ENCODE results near the gene NKAPL. TPM values are rescaled to one million over a fixed set of nuclear protein-coding genes. Genes with fewer than 3 reads are reported as not detected.
A peak's percentile ranks its signal among the peaks of the same experiment; 100 is the strongest.

Gene NKAPL
- total and polyA plus RNA-seq, 2 of the 13 experiments (the other 11 are each of a cell fraction or from before 2014, with no cell fraction given): not detected

GRCh38 chr6:28280595-28281287 lies 21.6 kb downstream of the NKAPL start (continued):
- no peak for TF ChIP-seq STAT5B (CRISPR knock-in tag; IDR thresholded peaks at IDR 0.05)

GRCh38 chr6:28281288-28282064 lies 22.4 kb downstream of the NKAPL start, which contains the start of gene PGBD1:
Gene PGBD1, plus strand, starts transcription at chr6:28281572. Its CDS starts 2,242 bp downstream, at chr6:28283814.
- Histone ChIP-seq H3K27ac (ENCODE audit: extremely low read length, insufficient read depth, low read length) (peak within 1 kb of the TSS; percentile 42), H3K9ac (ENCODE audit: insufficient read depth, low read depth, low read length) (peak within 1 kb of the TSS; percentile 76), H3K27me3 (ENCODE audit: control insufficient read depth in 1 of 2, insufficient read depth in 2 of 2, low read length in 2 of 2) (no peaks in the 10 kb centered on the region; a peak in 1 of 5 replicates), H4K20me1 (ENCODE audit: insufficient read depth, low read length) (no peaks in the 10 kb centered on the region), H3K79me2 (ENCODE audit: insufficient read depth, low read length) (peaks cover 5% of the 10 kb centered on the region), H3K9me3 (ENCODE audit: low read length) (no peaks in the 10 kb centered on the region), H3K36me3 (replicated peaks in 1 of 2; ENCODE audit: control insufficient read depth in 1 of 2, insufficient read depth in 2 of 2, low read length in 2 of 2) (peaks cover 1 to 20% of the 10 kb centered on the region in 2 experiments; a peak in 4 of 5 replicates), H3K4me1 (ENCODE audit: insufficient read depth, low read length) (peaks cover 16% of the 10 kb centered on the region), H3K4me3 (replicated peaks in 1 of 3; ENCODE audit: insufficient read depth in 1 of 3, low read depth in 2 of 3, low read length in 3 of 3) (peak within 1 kb of the TSS; percentile 79 to 94 (median 89)), H2AFZ (ENCODE audit: low read length) (peak within 1 kb of the TSS; percentile 66), H3K4me2 (ENCODE audit: low read depth, low read length) (peak within 1 kb of the TSS; percentile 80)
- intact Hi-C loops (cut with micrococcal nuclease; ENCODE audit: unreplicated experiment): loop anchor here (1.0 to 5.0 kb wide), 6 partner anchors 29 to 145 kb away; partner anchors contain the start of genes ZKSCAN4 and ZSCAN9
- in situ Hi-C loops (cut with HindIII; ENCODE audit: extremely low pct_ligation_motif_present, low pct_unique_long_range_greater_than_20kb): no loop called here
- no TSS peak for BruUV-seq (replicated peaks)
- DNase-seq (ENCODE audit: low spot score) (peak; percentile 67), ATAC-seq (peak; percentile 99), FAIRE-seq (no peak)
- WGBS (ENCODE audit: low lambda C conversion rate): 1% methylated on average over 20 of the region's 50 CpGs
- ChIA-PET POLR2A (interaction anchor here (0.8 to 3.2 kb wide), 15 partner anchors 11 to 144 kb away, joined by 3 to 42 read pairs (median 5); partner anchors contain the start of genes ZKSCAN3, ZKSCAN4, ZKSCAN8 and ZSCAN26), CTCF (ENCODE audit: low intra/inter-chr PET ratio, low total read pairs) (interaction anchor here (1.1 kb wide), 1 partner anchor 75 kb away, joined by 3 read pairs; no protein-coding TSS in a partner anchor)
- TF ChIP-seq PCBP1 (IDR thresholded peaks at IDR 0.05; ENCODE audit: borderline replicate concordance, low read depth, low read length) (no peak), ZFP1 (CRISPR knock-in tag; IDR thresholded peaks at IDR 0.05) (peak; percentile 40; the same call in 1 of the 2 replicates), ZNF354B (CRISPR knock-in tag; IDR thresholded peaks at IDR 0.05) (no peak), ZNF530 (CRISPR knock-in tag; IDR thresholded peaks at IDR 0.05; ENCODE audit: low read depth) (no peak), ARID4A (CRISPR knock-in tag; IDR thresholded peaks at IDR 0.05; ENCODE audit: borderline replicate concordance) (peak; percentile 92), ZNF740 (CRISPR knock-in tag; IDR thresholded peaks at IDR 0.05) (no peak), HES4 (CRISPR knock-in tag; IDR thresholded peaks at IDR 0.05; ENCODE audit: borderline replicate concordance) (no peak), ZNF543 (CRISPR knock-in tag; IDR thresholded peaks at IDR 0.05) (peak; percentile 45; the same call in 1 of the 2 replicates), ZBTB37 (CRISPR knock-in tag; IDR thresholded peaks at IDR 0.05) (no peak), ARNT (IDR thresholded peaks at IDR 0.05) (no peak), NFIB (CRISPR knock-in tag; IDR thresholded peaks at IDR 0.05; ENCODE audit: borderline replicate concordance) (no peak), ZNF879 (CRISPR knock-in tag; IDR thresholded peaks at IDR 0.05) (no peak), SIN3B (IDR thresholded peaks at IDR 0.05; ENCODE audit: low read length) (no peak), SATB2 (CRISPR knock-in tag; IDR thresholded peaks at IDR 0.05) (0 out of 2 replicates have a peak, but pooled peaks have one; percentile 73), BORCS8-MEF2B (CRISPR knock-in tag; IDR thresholded peaks at IDR 0.05) (0 out of 2 replicates have a peak, but pooled peaks have one; percentile 35)

Measured in HepG2 (cell line).